GM19351 (cell line): ENCODE data around the gene RNASE11.

Experiments
- ATAC-seq: cut with Tn5 transposase; IDR thresholded peaks from one replicate; pipeline ENCODE4 v1.9.1; 2021; ENCODE audit warnings: mild to moderate bottlenecking, moderate library complexity; ENCODE audit not compliant: unreplicated experiment

RNASE11 gene

DNA sequence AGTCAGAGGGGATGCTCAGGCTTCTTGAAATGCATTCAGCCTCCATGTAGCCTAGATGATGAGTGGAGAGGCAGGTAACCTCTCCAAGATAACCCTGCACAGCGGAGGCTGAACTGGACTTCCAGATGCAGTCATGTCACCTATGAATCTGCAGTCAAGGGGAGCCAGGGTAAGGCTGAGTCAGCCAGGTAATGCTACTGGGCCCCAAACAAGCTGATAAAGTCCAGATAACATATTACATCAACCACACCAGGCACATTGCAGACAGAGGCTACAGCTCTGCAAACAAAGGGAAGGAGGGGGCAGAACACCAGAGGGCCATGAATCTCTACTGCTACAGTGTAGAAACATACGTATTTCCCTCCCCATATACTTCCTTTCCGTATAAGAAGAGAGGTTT, 40.9 kb downstream of the RNASE11 start:
- no peak for ATAC-seq

DNA sequence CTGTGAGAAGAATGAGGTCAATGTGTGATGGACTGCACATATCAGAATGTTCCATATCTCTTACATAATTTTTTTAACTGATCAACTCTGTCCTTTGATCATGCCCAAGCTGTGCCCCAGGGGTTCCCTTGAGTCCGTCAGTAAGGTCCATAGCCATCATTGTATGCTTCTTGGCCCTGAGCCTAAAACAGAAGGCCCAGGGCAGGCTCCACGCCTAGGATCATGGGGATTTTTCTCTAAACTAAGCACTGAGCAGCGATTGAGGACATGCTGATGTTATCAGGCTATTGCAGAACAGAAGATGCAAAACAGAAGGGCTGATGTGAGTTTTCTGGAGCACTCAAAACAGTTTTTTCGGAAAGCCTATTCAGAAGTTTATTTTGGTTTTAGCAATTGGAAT, 47.9 kb downstream of the RNASE11 start:
- ATAC-seq = no peak
